Type B pancreatic cell (in vitro differentiated cells): ENCODE results near the gene SLC2A4RG. TPM values are rescaled to one million over a fixed set of nuclear protein-coding genes. Genes with fewer than 3 reads are reported as not detected.

Source experiments
- DNase-seq: peaks from one replicate; pipeline ENCODE4 v3.0.0; 2021; ENCODE audit warnings: mixed read lengths; ENCODE audit not compliant: unreplicated experiment; ENCODE audit errors: extremely low spot score
- H3K27ac Mint-ChIP-seq: 2 replicates; pipeline ENCODE4 v1.8.0; 2021; ENCODE audit warnings: mild to moderate bottlenecking, mixed read lengths
- H3K27me3 Mint-ChIP-seq: 2 replicates; pipeline ENCODE4 v1.8.0; 2021; ENCODE audit warnings: mixed read lengths
- H3K36me3 Mint-ChIP-seq: 2 replicates; pipeline ENCODE4 v1.8.0; 2021; ENCODE audit warnings: mixed read lengths
- H3K4me1 Mint-ChIP-seq: one replicate; pipeline ENCODE4 v1.8.0; 2021; ENCODE audit warnings: mixed read lengths; ENCODE audit not compliant: unreplicated experiment
- H3K4me3 Mint-ChIP-seq: 2 replicates; pipeline ENCODE4 v1.8.0; 2021; ENCODE audit warnings: mild to moderate bottlenecking, mixed read lengths
- H3K9me3 Mint-ChIP-seq: 2 replicates; pipeline ENCODE4 v1.8.0; 2021; ENCODE audit warnings: mixed read lengths
- total RNA-seq: library from RNA; stranded (reverse); gene quantifications from 2 replicates; pipeline ENCODE4 v1.2.1, GENCODE V29; 2021; ENCODE audit warnings: low replicate concordance
- TF ChIP-seq, protein P1 (sequence below): fragments of 200-600 bp; sonication (generic); conservative IDR thresholded peaks from 2 replicates; pipeline ENCODE4 v1.5.0; 2021; ENCODE audit warnings: antibody characterized with exemption, mild to moderate bottlenecking

Gene SLC2A4RG
- total RNA-seq, 1 donor from 2014 or later: 75.6 TPM

DNA sequence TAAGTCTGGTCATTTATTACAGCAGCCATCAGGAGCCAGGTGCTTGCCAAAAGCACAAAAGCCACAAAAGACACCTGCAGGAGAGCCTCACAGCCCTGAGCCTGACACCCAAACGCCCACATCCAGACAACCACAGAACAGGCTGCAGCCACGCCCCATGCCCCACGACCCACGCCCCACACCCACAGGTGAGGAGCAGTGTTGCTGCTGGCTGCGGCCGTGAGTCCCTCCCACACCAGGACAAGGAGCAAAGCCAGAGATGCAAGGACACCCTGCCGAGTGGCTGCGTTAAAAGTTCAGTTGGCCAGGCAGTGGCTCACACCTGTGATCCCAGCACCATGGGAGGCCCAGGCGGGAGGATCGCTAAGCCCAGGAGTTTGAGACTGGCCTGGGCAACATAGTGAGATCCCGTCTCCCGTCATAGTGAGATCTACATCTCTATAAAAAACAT lies 43.0 kb downstream of the SLC2A4RG start:
- no peak for DNase-seq
- Mint-ChIP-seq H3K4me1 (peaks cover 10% of the 10 kb centered on the region), H3K27ac (no peak overlapping the region), H3K27me3 (no peaks in the 10 kb centered on the region), H3K9me3 (no peaks in the 10 kb centered on the region), H3K36me3 (no peaks in the 10 kb centered on the region), H3K4me3 (no peak overlapping the region)
- TF ChIP-seq, protein P1, sequence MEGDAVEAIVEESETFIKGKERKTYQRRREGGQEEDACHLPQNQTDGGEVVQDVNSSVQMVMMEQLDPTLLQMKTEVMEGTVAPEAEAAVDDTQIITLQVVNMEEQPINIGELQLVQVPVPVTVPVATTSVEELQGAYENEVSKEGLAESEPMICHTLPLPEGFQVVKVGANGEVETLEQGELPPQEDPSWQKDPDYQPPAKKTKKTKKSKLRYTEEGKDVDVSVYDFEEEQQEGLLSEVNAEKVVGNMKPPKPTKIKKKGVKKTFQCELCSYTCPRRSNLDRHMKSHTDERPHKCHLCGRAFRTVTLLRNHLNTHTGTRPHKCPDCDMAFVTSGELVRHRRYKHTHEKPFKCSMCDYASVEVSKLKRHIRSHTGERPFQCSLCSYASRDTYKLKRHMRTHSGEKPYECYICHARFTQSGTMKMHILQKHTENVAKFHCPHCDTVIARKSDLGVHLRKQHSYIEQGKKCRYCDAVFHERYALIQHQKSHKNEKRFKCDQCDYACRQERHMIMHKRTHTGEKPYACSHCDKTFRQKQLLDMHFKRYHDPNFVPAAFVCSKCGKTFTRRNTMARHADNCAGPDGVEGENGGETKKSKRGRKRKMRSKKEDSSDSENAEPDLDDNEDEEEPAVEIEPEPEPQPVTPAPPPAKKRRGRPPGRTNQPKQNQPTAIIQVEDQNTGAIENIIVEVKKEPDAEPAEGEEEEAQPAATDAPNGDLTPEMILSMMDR: no peak

DNA sequence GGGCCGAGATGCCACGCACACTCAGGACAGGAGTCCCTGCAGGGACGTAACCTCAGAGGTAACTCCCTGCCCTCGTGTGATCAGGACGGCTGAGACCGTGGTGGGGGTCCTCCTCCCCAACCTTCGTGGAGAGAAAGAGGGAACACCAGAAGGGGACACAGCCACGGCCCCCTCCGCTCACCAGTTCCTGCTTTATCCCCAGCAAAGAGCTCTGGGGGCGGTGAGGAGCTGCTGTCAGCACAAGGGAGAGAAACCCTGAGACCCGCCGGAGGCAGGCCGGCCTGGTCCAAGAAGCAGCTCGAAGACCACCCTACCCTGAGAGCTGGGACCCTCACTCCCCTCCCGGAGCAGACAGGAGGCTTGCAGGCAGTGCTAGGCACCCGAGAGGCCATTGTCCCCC lies 44.4 kb downstream of the SLC2A4RG start:
- H3K4me1 Mint-ChIP-seq: peaks cover 3% of the 10 kb centered on the region
- no peaks in the 10 kb centered on the region for H3K9me3 Mint-ChIP-seq
- no peak overlapping the region for H3K4me3 Mint-ChIP-seq
- no peaks in the 10 kb centered on the region for H3K36me3 Mint-ChIP-seq
- no peaks in the 10 kb centered on the region for H3K27me3 Mint-ChIP-seq
- no peak overlapping the region for H3K27ac Mint-ChIP-seq
- TF ChIP-seq, protein P1: no peak
- no peak for DNase-seq

- H3K9me3 Mint-ChIP-seq: no peaks in the 10 kb centered on the region
- no peak for DNase-seq
- H3K27ac Mint-ChIP-seq: no peak overlapping the region
Observed at GRCh38 chr20:63785691-63786131, 46.1 kb downstream of the SLC2A4RG start.

GRCh38 chr20:63787302-63787701 lies 47.7 kb downstream of the SLC2A4RG start:
- no peak for DNase-seq
- Mint-ChIP-seq H3K4me3 (no peak overlapping the region), H3K27ac (no peak overlapping the region), H3K27me3 (no peaks in the 10 kb centered on the region), H3K9me3 (no peaks in the 10 kb centered on the region), H3K4me1 (peaks cover 9% of the 10 kb centered on the region), H3K36me3 (no peaks in the 10 kb centered on the region)
- TF ChIP-seq, protein P1: no peak

More at GRCh38 chr20:63785691-63786131, 46.1 kb downstream of the SLC2A4RG start:
- H3K36me3 Mint-ChIP-seq: no peaks in the 10 kb centered on the region
- peaks cover 3% of the 10 kb centered on the region for H3K4me1 Mint-ChIP-seq
- no peak overlapping the region for H3K4me3 Mint-ChIP-seq
- H3K27me3 Mint-ChIP-seq: no peaks in the 10 kb centered on the region
- TF ChIP-seq, protein P1: no peak

GRCh38 chr20:63787749-63788148 lies 48.2 kb downstream of the SLC2A4RG start:
- Mint-ChIP-seq H3K36me3 (no peaks in the 10 kb centered on the region), H3K4me1 (peaks cover 9% of the 10 kb centered on the region), H3K27ac (no peak overlapping the region), H3K9me3 (no peaks in the 10 kb centered on the region), H3K27me3 (no peaks in the 10 kb centered on the region), H3K4me3 (no peak overlapping the region)
- TF ChIP-seq, protein P1: no peak
- no peak for DNase-seq
